Measurements from ENCODE around the gene SVOPL. TPM values are rescaled to one million over a fixed set of nuclear protein-coding genes. Genes with fewer than 3 reads are reported as not detected.

The SVOPL gene
- total RNA-seq, 1 donor from 2014 or later = not detected

DNA sequence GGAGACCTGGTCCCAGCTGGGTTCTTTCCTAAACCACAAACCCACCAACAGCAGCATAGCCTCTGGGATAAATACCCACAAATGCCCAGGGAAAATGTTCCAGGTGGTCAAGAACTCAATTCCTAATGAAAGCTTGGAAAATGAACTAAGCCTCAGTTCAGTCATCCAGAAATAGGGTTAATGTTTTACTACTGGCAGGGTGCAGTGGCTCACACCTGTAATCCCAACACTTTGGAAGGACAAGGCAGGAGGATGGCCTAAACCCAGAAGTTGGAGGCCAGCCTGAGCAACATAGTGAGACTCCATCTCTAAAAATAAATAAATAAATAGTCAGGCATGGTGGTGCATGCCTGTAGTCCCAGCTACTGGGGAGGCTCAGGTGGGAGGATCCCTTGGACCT lies 82.2 kb downstream of the SVOPL start:
- TF ChIP-seq, protein P1, sequence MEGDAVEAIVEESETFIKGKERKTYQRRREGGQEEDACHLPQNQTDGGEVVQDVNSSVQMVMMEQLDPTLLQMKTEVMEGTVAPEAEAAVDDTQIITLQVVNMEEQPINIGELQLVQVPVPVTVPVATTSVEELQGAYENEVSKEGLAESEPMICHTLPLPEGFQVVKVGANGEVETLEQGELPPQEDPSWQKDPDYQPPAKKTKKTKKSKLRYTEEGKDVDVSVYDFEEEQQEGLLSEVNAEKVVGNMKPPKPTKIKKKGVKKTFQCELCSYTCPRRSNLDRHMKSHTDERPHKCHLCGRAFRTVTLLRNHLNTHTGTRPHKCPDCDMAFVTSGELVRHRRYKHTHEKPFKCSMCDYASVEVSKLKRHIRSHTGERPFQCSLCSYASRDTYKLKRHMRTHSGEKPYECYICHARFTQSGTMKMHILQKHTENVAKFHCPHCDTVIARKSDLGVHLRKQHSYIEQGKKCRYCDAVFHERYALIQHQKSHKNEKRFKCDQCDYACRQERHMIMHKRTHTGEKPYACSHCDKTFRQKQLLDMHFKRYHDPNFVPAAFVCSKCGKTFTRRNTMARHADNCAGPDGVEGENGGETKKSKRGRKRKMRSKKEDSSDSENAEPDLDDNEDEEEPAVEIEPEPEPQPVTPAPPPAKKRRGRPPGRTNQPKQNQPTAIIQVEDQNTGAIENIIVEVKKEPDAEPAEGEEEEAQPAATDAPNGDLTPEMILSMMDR (conservative IDR thresholded peaks at IDR 0.05) = no peak
- Mint-ChIP-seq H3K9me3 (no peaks in the 10 kb centered on the region), H3K36me3 (ENCODE audit: low read depth) (no peaks in the 10 kb centered on the region), H3K27me3 (ENCODE audit: low read depth) (no peaks in the 10 kb centered on the region), H3K4me1 (no peaks in the 10 kb centered on the region), H3K27ac (ENCODE audit: unreplicated experiment) (no peak overlapping the region), H3K4me3 (no peak overlapping the region)
- no peak for DNase-seq (ENCODE audit: low read depth, low spot score)

DNA sequence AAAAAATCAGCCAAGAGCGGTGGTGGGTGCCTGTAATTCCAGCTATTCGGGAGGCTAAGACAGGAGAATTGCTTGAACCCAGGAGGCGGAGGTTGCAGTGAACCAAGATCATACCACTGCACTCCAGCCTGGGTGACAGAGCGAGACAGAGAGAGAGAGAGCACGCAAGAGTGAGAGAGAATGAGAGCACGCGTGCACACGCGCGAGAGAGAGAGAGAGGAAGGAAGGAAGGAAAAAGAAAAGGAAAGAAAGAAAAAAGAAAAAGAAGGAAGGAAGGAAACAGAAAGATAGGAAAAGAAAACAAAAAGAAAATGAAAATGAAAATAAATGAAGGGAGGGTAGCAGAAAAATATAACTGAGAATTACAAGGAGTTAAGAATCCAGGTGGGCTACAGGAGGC lies 82.7 kb downstream of the SVOPL start:
- Mint-ChIP-seq H3K4me1 (no peaks in the 10 kb centered on the region), H3K9me3 (no peaks in the 10 kb centered on the region), H3K27me3 (ENCODE audit: low read depth) (no peaks in the 10 kb centered on the region), H3K36me3 (ENCODE audit: low read depth) (no peaks in the 10 kb centered on the region), H3K4me3 (no peak overlapping the region), H3K27ac (ENCODE audit: unreplicated experiment) (no peak overlapping the region)
- no peak for DNase-seq (ENCODE audit: low read depth, low spot score)
- TF ChIP-seq, protein P1 (conservative IDR thresholded peaks at IDR 0.05) = no peak

DNA sequence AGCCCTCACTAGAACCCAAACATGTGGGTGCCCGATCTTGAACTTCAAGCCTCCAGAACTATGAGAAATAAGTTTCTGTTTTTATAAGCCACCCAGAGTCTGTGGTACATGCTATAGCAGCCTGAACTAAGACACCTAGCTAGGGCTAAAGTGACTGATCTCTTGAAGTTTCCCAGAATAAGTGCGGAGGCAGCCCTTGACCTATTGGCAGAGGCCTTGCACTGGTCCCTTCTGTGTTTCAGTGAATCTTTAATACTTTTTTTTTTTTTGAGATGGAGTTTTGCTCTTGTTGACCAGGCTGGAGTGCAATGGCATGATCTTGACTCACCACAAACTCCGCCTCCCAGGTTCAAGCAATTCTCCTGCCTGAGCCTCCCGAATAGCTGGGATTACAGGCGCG lies 85.1 kb downstream of the SVOPL start:
- H3K27ac Mint-ChIP-seq (ENCODE audit: unreplicated experiment) = no peak overlapping the region
- H3K27me3 Mint-ChIP-seq (ENCODE audit: low read depth) = no peaks in the 10 kb centered on the region
- peaks cover 5% of the 10 kb centered on the region for H3K9me3 Mint-ChIP-seq
- no peaks in the 10 kb centered on the region for H3K4me1 Mint-ChIP-seq
- no peak overlapping the region for H3K4me3 Mint-ChIP-seq
- no peak for DNase-seq (ENCODE audit: low read depth, low spot score)
- TF ChIP-seq, protein P1 (conservative IDR thresholded peaks at IDR 0.05) = no peak
- peaks cover 2% of the 10 kb centered on the region for H3K36me3 Mint-ChIP-seq (ENCODE audit: low read depth)

DNA sequence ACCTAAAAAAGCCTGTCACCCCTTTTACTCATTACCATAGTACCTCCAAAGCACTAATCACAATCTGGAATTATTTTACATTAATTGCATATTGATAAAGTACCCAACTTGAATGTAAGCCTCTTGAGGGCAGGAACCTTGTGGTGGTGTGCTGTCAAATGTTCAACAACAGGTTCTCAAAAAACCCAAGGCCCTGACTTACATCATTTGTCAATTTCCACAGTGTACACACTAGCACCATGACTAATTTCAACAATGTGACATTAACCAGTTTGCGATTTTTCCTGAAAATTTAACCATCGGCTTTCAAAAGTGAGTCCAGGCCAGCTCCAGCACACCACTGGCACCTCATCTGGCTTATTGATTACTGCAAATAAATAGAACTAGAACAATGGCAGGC lies 87.5 kb downstream of the SVOPL start:
- peaks cover 2% of the 10 kb centered on the region for H3K36me3 Mint-ChIP-seq (ENCODE audit: low read depth)
- H3K27ac Mint-ChIP-seq (ENCODE audit: unreplicated experiment) = no peak overlapping the region
- H3K4me3 Mint-ChIP-seq = no peak overlapping the region
- TF ChIP-seq, protein P1 (conservative IDR thresholded peaks at IDR 0.05) = no peak
- DNase-seq (ENCODE audit: low read depth, low spot score) = no peak
- no peaks in the 10 kb centered on the region for H3K27me3 Mint-ChIP-seq (ENCODE audit: low read depth)
- peaks cover 5% of the 10 kb centered on the region for H3K9me3 Mint-ChIP-seq
- H3K4me1 Mint-ChIP-seq = peaks cover 11% of the 10 kb centered on the region

DNA sequence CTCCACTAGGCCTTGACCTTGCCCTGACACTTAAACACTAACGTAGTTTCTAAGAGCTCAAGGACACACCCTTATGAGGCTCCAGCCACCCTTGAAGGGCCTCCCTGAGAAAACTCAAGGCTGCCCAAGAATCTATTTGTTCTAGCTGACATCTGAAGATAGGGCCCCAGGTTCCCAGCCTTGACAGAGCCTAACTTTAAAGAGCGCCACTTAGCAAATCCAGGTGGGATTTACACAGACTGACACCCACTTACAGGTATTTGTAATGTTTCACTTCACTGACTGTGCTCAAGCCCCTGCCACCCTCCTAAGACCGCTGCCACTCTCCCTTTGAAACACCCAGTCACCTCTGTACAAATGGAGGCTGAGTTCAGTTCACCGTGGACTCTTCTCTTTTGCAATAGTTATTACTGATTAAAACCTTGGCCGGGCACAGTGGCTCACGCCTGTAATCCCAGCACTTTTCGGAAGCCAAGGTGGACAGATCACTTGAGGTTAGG lies 90.4 kb downstream of the SVOPL start:
- H3K4me3 Mint-ChIP-seq = no peak overlapping the region
- no peak overlapping the region for H3K27ac Mint-ChIP-seq (ENCODE audit: unreplicated experiment)
- peaks cover 8% of the 10 kb centered on the region for H3K9me3 Mint-ChIP-seq
- peaks cover 4% of the 10 kb centered on the region for H3K36me3 Mint-ChIP-seq (ENCODE audit: low read depth)
- TF ChIP-seq, protein P1 (conservative IDR thresholded peaks at IDR 0.05) = no peak
- no peaks in the 10 kb centered on the region for H3K27me3 Mint-ChIP-seq (ENCODE audit: low read depth)
- no peak for DNase-seq (ENCODE audit: low read depth, low spot score)
- peaks cover 30% of the 10 kb centered on the region for H3K4me1 Mint-ChIP-seq

DNA sequence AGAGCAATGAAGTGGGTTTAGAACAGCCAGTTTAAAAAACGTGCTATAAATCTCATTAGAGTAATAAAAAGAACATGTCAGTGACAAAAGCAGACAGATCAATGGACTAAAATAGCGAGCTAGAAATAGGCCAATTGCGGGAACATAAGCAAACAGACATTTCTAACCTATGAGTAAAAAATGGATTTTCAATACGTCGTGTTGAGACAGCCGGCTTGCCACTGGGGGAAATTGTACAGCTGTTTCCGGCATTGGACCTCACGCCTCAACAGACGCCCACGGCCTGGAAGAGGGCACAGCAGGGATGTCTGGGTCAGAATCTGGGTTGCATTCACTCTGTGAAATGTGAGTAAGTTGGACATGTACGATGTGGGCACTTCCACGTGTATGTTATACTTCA lies 92.9 kb downstream of the SVOPL start:
- Mint-ChIP-seq H3K36me3 (ENCODE audit: low read depth) (peaks cover 4% of the 10 kb centered on the region), H3K27ac (ENCODE audit: unreplicated experiment) (no peak overlapping the region), H3K27me3 (ENCODE audit: low read depth) (no peaks in the 10 kb centered on the region), H3K4me3 (no peak overlapping the region), H3K9me3 (peaks cover 7% of the 10 kb centered on the region), H3K4me1 (peaks cover 34% of the 10 kb centered on the region)
- no peak for DNase-seq (ENCODE audit: low read depth, low spot score)
- TF ChIP-seq, protein P1 (conservative IDR thresholded peaks at IDR 0.05) = no peak
